ENCODE results near the gene SEMA3E. TPM values are rescaled to one million over a fixed set of nuclear protein-coding genes. Genes with fewer than 3 reads are reported as not detected.

SEMA3E gene
- total RNA-seq, 3 donors from 2014 or later (not counting 1 experiment from before 2014, with no cell fraction given) = not detected

DNA sequence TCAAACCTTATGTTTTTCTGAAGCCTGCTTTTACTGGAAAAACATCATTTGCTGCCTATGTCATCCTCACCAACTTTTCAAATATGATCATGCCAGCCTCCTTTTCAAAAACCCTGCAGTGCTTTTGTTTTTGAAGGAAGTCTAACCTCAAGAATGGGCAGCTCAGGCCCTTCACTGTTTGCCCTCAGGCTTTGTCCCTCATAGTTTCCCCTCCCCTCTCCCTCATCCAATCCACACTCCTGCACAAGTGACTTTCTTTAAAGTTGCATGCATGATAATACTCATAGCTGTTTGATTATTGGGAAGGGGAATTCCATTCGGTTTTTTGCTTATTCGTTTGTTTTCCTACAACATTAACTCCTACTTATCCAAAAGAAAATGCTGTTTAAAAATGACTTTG is 219.4 kb downstream of the SEMA3E start:
- Histone ChIP-seq H3K36me3 (ENCODE audit: control insufficient read depth, insufficient read depth, low read length) (no peaks in the 10 kb centered on the region), H3K4me3 (ENCODE audit: low read length) (no peak overlapping the region), H3K9me3 (ENCODE audit: control insufficient read depth, insufficient read depth, low read length) (no peaks in the 10 kb centered on the region), H3K27ac (ENCODE audit: low read length) (no peak overlapping the region), H3K4me1 (ENCODE audit: control insufficient read depth, insufficient read depth, low read length) (no peaks in the 10 kb centered on the region), H3K27me3 (ENCODE audit: control insufficient read depth, insufficient read depth, low read length) (no peaks in the 10 kb centered on the region)
- intact Hi-C loops (cut with micrococcal nuclease) = no loop called here
- no peak overlapping the region for H3K4me3 Mint-ChIP-seq
- H3K36me3 Mint-ChIP-seq = peaks cover 6% of the 10 kb centered on the region
- TF ChIP-seq, protein P1, sequence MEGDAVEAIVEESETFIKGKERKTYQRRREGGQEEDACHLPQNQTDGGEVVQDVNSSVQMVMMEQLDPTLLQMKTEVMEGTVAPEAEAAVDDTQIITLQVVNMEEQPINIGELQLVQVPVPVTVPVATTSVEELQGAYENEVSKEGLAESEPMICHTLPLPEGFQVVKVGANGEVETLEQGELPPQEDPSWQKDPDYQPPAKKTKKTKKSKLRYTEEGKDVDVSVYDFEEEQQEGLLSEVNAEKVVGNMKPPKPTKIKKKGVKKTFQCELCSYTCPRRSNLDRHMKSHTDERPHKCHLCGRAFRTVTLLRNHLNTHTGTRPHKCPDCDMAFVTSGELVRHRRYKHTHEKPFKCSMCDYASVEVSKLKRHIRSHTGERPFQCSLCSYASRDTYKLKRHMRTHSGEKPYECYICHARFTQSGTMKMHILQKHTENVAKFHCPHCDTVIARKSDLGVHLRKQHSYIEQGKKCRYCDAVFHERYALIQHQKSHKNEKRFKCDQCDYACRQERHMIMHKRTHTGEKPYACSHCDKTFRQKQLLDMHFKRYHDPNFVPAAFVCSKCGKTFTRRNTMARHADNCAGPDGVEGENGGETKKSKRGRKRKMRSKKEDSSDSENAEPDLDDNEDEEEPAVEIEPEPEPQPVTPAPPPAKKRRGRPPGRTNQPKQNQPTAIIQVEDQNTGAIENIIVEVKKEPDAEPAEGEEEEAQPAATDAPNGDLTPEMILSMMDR (IDR thresholded peaks at IDR 0.05) = no peak
- peaks cover 3 to 4% of the 10 kb centered on the region in 2 donors for H3K9me3 Mint-ChIP-seq
- H3K27me3 Mint-ChIP-seq (ENCODE audit: low read depth in 2 of 2) = no peaks in the 10 kb centered on the region
- DNase-seq (no peak), ATAC-seq (no peak)
- H3K27ac Mint-ChIP-seq = no peak overlapping the region
- WGBS (ENCODE audit: insufficient coverage) = no CpG with 5 or more reads among the region's 2 CpGs
- no peaks in the 10 kb centered on the region for H3K4me1 Mint-ChIP-seq

GRCh38 chr7:83427884-83428283 is 221.1 kb downstream of the SEMA3E start:
- H3K4me3 ChIP-seq (ENCODE audit: low read length) = no peak overlapping the region
- H3K9me3 Mint-ChIP-seq = peaks cover 3 to 5% of the 10 kb centered on the region in 2 donors
- H3K27ac ChIP-seq (ENCODE audit: low read length) = no peak overlapping the region
- H3K27ac Mint-ChIP-seq = no peak overlapping the region
- H3K4me1 ChIP-seq (ENCODE audit: control insufficient read depth, insufficient read depth, low read length) = no peaks in the 10 kb centered on the region
- 77% methylated on average over 1 of the region's 1 CpG for WGBS (ENCODE audit: insufficient coverage)
- peaks cover 6% of the 10 kb centered on the region for H3K36me3 Mint-ChIP-seq
- no peaks in the 10 kb centered on the region for H3K9me3 ChIP-seq (ENCODE audit: control insufficient read depth, insufficient read depth, low read length)
- H3K4me1 Mint-ChIP-seq = no peaks in the 10 kb centered on the region
- DNase-seq = no peak
- no peak for ATAC-seq
- no peak overlapping the region for H3K4me3 Mint-ChIP-seq
- no peaks in the 10 kb centered on the region for H3K27me3 ChIP-seq (ENCODE audit: control insufficient read depth, insufficient read depth, low read length)
- H3K36me3 ChIP-seq (ENCODE audit: control insufficient read depth, insufficient read depth, low read length) = no peaks in the 10 kb centered on the region
- no peaks in the 10 kb centered on the region for H3K27me3 Mint-ChIP-seq (ENCODE audit: low read depth in 2 of 2)
- TF ChIP-seq, protein P1 (IDR thresholded peaks at IDR 0.05) = no peak
- intact Hi-C loops (cut with micrococcal nuclease) = no loop called here

DNA sequence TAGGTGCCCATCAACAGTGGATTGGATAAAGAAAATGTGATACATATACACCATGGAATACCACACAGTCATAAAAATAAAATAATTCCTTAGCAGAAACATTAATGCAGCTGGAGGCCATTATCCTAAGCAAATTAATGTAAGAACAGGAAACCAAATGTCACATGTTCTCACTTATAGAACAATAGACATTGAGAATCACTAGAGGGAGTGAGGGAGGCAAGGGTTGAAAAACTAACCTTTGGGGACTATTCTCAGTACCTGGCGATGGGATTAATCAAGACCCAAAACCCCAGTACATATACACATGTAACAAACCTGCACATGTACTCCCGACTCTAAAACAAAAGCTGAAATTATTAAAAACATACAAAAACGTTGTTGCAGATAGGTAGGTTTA is 222.6 kb downstream of the SEMA3E start:
- Mint-ChIP-seq H3K4me1 (no peaks in the 10 kb centered on the region), H3K27ac (no peak overlapping the region), H3K27me3 (ENCODE audit: low read depth in 2 of 2) (no peaks in the 10 kb centered on the region), H3K9me3 (peaks cover 5% of the 10 kb centered on the region in 2 donors), H3K4me3 (no peak overlapping the region), H3K36me3 (peaks cover 6% of the 10 kb centered on the region)
- intact Hi-C loops (cut with micrococcal nuclease) = no loop called here
- no peak for DNase-seq
- no peak for ATAC-seq
- TF ChIP-seq, protein P1 (IDR thresholded peaks at IDR 0.05) = no peak
- no peaks in the 10 kb centered on the region for H3K27me3 ChIP-seq (ENCODE audit: control insufficient read depth, insufficient read depth, low read length)
- no peaks in the 10 kb centered on the region for H3K9me3 ChIP-seq (ENCODE audit: control insufficient read depth, insufficient read depth, low read length)
- WGBS (ENCODE audit: insufficient coverage) = no CpG with 5 or more reads among the region's 3 CpGs
- H3K4me1 ChIP-seq (ENCODE audit: control insufficient read depth, insufficient read depth, low read length) = no peaks in the 10 kb centered on the region
- no peaks in the 10 kb centered on the region for H3K36me3 ChIP-seq (ENCODE audit: control insufficient read depth, insufficient read depth, low read length)
- H3K27ac ChIP-seq (ENCODE audit: low read length) = no peak overlapping the region
- no peak overlapping the region for H3K4me3 ChIP-seq (ENCODE audit: low read length)

- Mint-ChIP-seq H3K9me3 (peaks cover 2 to 4% of the 10 kb centered on the region in 2 donors), H3K4me1 (no peaks in the 10 kb centered on the region), H3K27me3 (ENCODE audit: low read depth in 2 of 2) (no peaks in the 10 kb centered on the region), H3K27ac (no peak overlapping the region), H3K36me3 (no peaks in the 10 kb centered on the region), H3K4me3 (no peak overlapping the region)
- DNase-seq = no peak
- WGBS (ENCODE audit: insufficient coverage) = 58% methylated on average over 1 of the region's 1 CpG
- intact Hi-C loops (cut with micrococcal nuclease) = no loop called here
- H3K4me3 ChIP-seq (ENCODE audit: low read length) = no peak overlapping the region
- no peaks in the 10 kb centered on the region for H3K36me3 ChIP-seq (ENCODE audit: control insufficient read depth, insufficient read depth, low read length)
- ATAC-seq = no peak
- H3K9me3 ChIP-seq (ENCODE audit: control insufficient read depth, insufficient read depth, low read length) = no peaks in the 10 kb centered on the region
- no peaks in the 10 kb centered on the region for H3K4me1 ChIP-seq (ENCODE audit: control insufficient read depth, insufficient read depth, low read length)
- H3K27me3 ChIP-seq (ENCODE audit: control insufficient read depth, insufficient read depth, low read length) = no peaks in the 10 kb centered on the region
- H3K27ac ChIP-seq (ENCODE audit: low read length) = no peak overlapping the region
- TF ChIP-seq, protein P1 (IDR thresholded peaks at IDR 0.05) = no peak
Observed at GRCh38 chr7:83419013-83419412, 229.9 kb downstream of the SEMA3E start.

All from natural killer cell (primary cell).